Naive thymus-derived CD4-positive, alpha-beta T cell (primary cell): ENCODE measurements around the gene ZNF778. TPM values are rescaled to one million over a fixed set of nuclear protein-coding genes. Genes with fewer than 3 reads are reported as not detected.

Source experiments
- ATAC-seq: fragments of 150-1000 bp; cut with Tn5 transposase; 2 replicates; pipeline ENCODE4 v1.10.0; 2021; ENCODE audit warnings: mild to moderate bottlenecking, moderate library complexity
- CTCF ChIA-PET: fragments of 350-600 bp; sonication (Branson Sonifier 250); formaldehyde crosslinking; loops from one replicate; lab custom pipeline; 2021; ENCODE audit warnings: antibody characterized with exemption; lab: Charles Lee
- POLR2A ChIA-PET: fragments of 350-600 bp; sonication (Branson Sonifier 250); formaldehyde crosslinking; loops from one replicate; lab custom pipeline; 2021; ENCODE audit warnings: antibody characterized with exemption, inconsistent platforms; lab: Charles Lee
- DNase-seq, 9 donors: peaks; one replicate each; pipeline versions ENCODE4 v3.0.0 to v3.0.0-alpha.2; 2020 to 2022; ENCODE audit warnings: mixed read lengths in 1 of 9
- H3K27ac ChIP-seq: one replicate; pipeline ENCODE4 v1.7.0; 2013; ENCODE audit warnings: mild to moderate bottlenecking, low read depth, low read length, moderate library complexity
- H3K27me3 ChIP-seq, 2 donors: one replicate each; pipeline ENCODE4 v1.7.0; 2013; ENCODE audit warnings: low read length in 2 of 2, mild to moderate bottlenecking in 2 of 2, moderate library complexity in 2 of 2; ENCODE audit not compliant: control insufficient read depth in 2 of 2, insufficient read depth in 2 of 2
- H3K36me3 ChIP-seq, 3 experiments: 1 replicate in 2 of 3; 2 replicates in 1 of 3; pipeline ENCODE4 v1.7.0; 2013; ENCODE audit warnings: low read length in 3 of 3, mild to moderate bottlenecking in 3 of 3, moderate library complexity in 1 of 3; ENCODE audit not compliant: insufficient read depth in 3 of 3, control insufficient read depth in 2 of 3
- H3K4me1 ChIP-seq, 2 donors: one replicate each; pipeline ENCODE4 v1.7.0; 2013; ENCODE audit warnings: low read length in 2 of 2, mild to moderate bottlenecking in 2 of 2, moderate library complexity in 1 of 2; ENCODE audit not compliant: control insufficient read depth in 2 of 2, insufficient read depth in 2 of 2
- H3K4me3 ChIP-seq: 2 replicates; pipeline ENCODE4 v1.7.0; 2013; ENCODE audit warnings: mild to moderate bottlenecking, low read length
- H3K9me3 ChIP-seq, 3 experiments: 1 replicate in 2 of 3; 2 replicates in 1 of 3; pipeline ENCODE4 v1.7.0; 2013; ENCODE audit warnings: low read length in 3 of 3; ENCODE audit not compliant: control insufficient read depth in 2 of 3
- H3K27ac Mint-ChIP-seq, 9 donors: one replicate each; pipeline ENCODE4 v1.8.0; 2020 to 2022; ENCODE audit warnings: mixed read lengths in 9 of 9, mild to moderate bottlenecking in 8 of 9, moderate library complexity in 5 of 9, inconsistent platforms in 2 of 9
- H3K27me3 Mint-ChIP-seq, 5 donors: one replicate each; pipeline ENCODE4 v1.8.0; 2021 to 2022; ENCODE audit warnings: mixed read lengths in 5 of 5, mild to moderate bottlenecking in 1 of 5
- H3K36me3 Mint-ChIP-seq, 5 donors: one replicate each; pipeline ENCODE4 v1.8.0; 2020 to 2022; ENCODE audit warnings: mixed read lengths in 5 of 5, mild to moderate bottlenecking in 3 of 5, inconsistent platforms in 1 of 5
- H3K4me1 Mint-ChIP-seq, 7 donors: one replicate each; pipeline ENCODE4 v1.8.0; 2020 to 2022; ENCODE audit warnings: mixed read lengths in 7 of 7, mild to moderate bottlenecking in 3 of 7, inconsistent platforms in 1 of 7
- H3K4me3 Mint-ChIP-seq, 10 donors: one replicate each; pipeline ENCODE4 v1.8.0; 2020 to 2022; ENCODE audit warnings: mild to moderate bottlenecking in 10 of 10, mixed read lengths in 10 of 10, moderate library complexity in 6 of 10, inconsistent platforms in 2 of 10
- H3K9me3 Mint-ChIP-seq, 11 donors: one replicate each; pipeline ENCODE4 v1.8.0; 2020 to 2022; ENCODE audit warnings: mixed read lengths in 11 of 11, mild to moderate bottlenecking in 4 of 11, inconsistent platforms in 1 of 11, moderate library complexity in 1 of 11
- intact Hi-C, 2 donors: fragments of 100-400 bp; cut with micrococcal nuclease; formaldehyde crosslinking; loops; one replicate each; pipeline ENCODE4 v1.15.1; 2023
- polyA plus RNA-seq, 2 donors: library from polyadenylated mRNA; unstranded; fragments of 300-500 nt; fragmentation: Illumina TruSeq; gene quantifications; one replicate each; pipeline ENCODE4 v1.2.3, GENCODE V29; 2021
- total RNA-seq, 6 experiments: library from RNA in 5 of 6; stranded (reverse) in 5 of 6; gene quantifications; 1 replicate in 5 of 6; 2 replicates in 1 of 6; pipeline ENCODE4 v1.2.3 and lab custom pipeline; 2021 to 2026

ZNF778 gene
- total and polyA plus RNA-seq, 7 experiments from 2014 or later: 4.0 to 13.5 (median 6.5) TPM

- Mint-ChIP-seq H3K4me3 (peak overlapping the region; percentile 12 to 82 (median 74)), H3K9me3 (peaks cover 0 to 7% (median 2%) of the 10 kb centered on the region in 11 donors), H3K4me1 (peaks cover 0 to 22% (median 9%) of the 10 kb centered on the region in 7 donors), H3K27me3 (peaks cover 22 to 47% (median 41%) of the 10 kb centered on the region in 5 donors), H3K36me3 (peaks cover 0 to 6% (median 0%) of the 10 kb centered on the region in 5 donors), H3K27ac (no peak overlapping the region)
- Histone ChIP-seq H3K27ac (no peak overlapping the region), H3K4me1 (peaks cover 0 to 9% of the 10 kb centered on the region in 2 donors), H3K27me3 (peaks cover 0 to 4% of the 10 kb centered on the region in 2 donors), H3K9me3 (no peaks in the 10 kb centered on the region), H3K4me3 (no peak overlapping the region), H3K36me3 (no peaks in the 10 kb centered on the region)
- DNase-seq (peak; percentile 62 to 89 (median 76)), ATAC-seq (peak; percentile 94)
- ChIA-PET POLR2A (no interaction called here), CTCF (no interaction called here)
- intact Hi-C loops: loop anchor here (1.0 to 5.0 kb wide), 7 partner anchors 8 to 84 kb away; partner anchors contain the start of genes CDH15 (in 2 of the 2) and ZNF778 (in 1 of the 2)
Measured at GRCh38 chr16:89201439-89202377, 15.8 kb upstream of the ZNF778 start.

- Histone ChIP-seq H3K27ac (no peak overlapping the region), H3K27me3 (peaks cover 0 to 4% of the 10 kb centered on the region in 2 donors), H3K36me3 (no peaks in the 10 kb centered on the region), H3K4me1 (peaks cover 0 to 9% of the 10 kb centered on the region in 2 donors), H3K9me3 (no peaks in the 10 kb centered on the region), H3K4me3 (no peak overlapping the region)
- peak overlapping the region; percentile 39 to 82 (median 74) for H3K4me3 Mint-ChIP-seq
- no peak for ATAC-seq
- H3K4me1 Mint-ChIP-seq: peaks cover 0 to 22% (median 9%) of the 10 kb centered on the region in 7 donors
- intact Hi-C loops: loop anchor here in 1 of 2 donors (5.0 kb wide), 1 partner anchor 85 kb away; no protein-coding TSS in a partner anchor
- peak overlapping the region in 2 of 9 donors; percentile 25 to 56 for H3K27ac Mint-ChIP-seq
- H3K27me3 Mint-ChIP-seq: peaks cover 29 to 50% (median 42%) of the 10 kb centered on the region in 5 donors
- ChIA-PET CTCF (no interaction called here), POLR2A (interaction anchor here (0.6 kb wide), 1 partner anchor 17 kb away, joined by 3 read pairs; no protein-coding TSS in a partner anchor)
- H3K9me3 Mint-ChIP-seq: peaks cover 0 to 7% (median 2%) of the 10 kb centered on the region in 11 donors
- DNase-seq: no peak
- H3K36me3 Mint-ChIP-seq: peaks cover 0 to 6% (median 0%) of the 10 kb centered on the region in 5 donors
Measured at GRCh38 chr16:89202422-89203215, 14.9 kb upstream of the ZNF778 start.

GRCh38 chr16:89207993-89208392 lies 9.5 kb upstream of the ZNF778 start:
- CTCF ChIA-PET: no interaction called here
- peaks cover 28 to 40% (median 33%) of the 10 kb centered on the region in 5 donors for H3K27me3 Mint-ChIP-seq
- ATAC-seq: no peak

GRCh38 chr16:89209522-89210044 lies 7.9 kb upstream of the ZNF778 start:
- H3K27ac ChIP-seq: no peak overlapping the region
- ChIA-PET CTCF (interaction anchor here (0.5 kb wide), 1 partner anchor 392 kb away, joined by 3 read pairs; no protein-coding TSS in a partner anchor), POLR2A (no interaction called here)
- DNase-seq (no peak), ATAC-seq (no peak)
- intact Hi-C loops: no loop called here
- Mint-ChIP-seq H3K4me1 (peaks cover 0 to 5% (median 2%) of the 10 kb centered on the region in 7 donors), H3K4me3 (no peak overlapping the region), H3K9me3 (no peaks in the 10 kb centered on the region), H3K27me3 (peaks cover 12 to 24% (median 19%) of the 10 kb centered on the region in 5 donors), H3K36me3 (peaks cover 0 to 3% (median 0%) of the 10 kb centered on the region in 5 donors), H3K27ac (no peak overlapping the region)
- H3K4me3 ChIP-seq: no peak overlapping the region
- no peaks in the 10 kb centered on the region for H3K36me3 ChIP-seq
- no peaks in the 10 kb centered on the region for H3K4me1 ChIP-seq
- H3K27me3 ChIP-seq: no peaks in the 10 kb centered on the region
- H3K9me3 ChIP-seq: no peaks in the 10 kb centered on the region

More at GRCh38 chr16:89207993-89208392, 9.5 kb upstream of the ZNF778 start:
- intact Hi-C loops: no loop called here
- Mint-ChIP-seq H3K4me1 (peaks cover 0 to 4% (median 2%) of the 10 kb centered on the region in 7 donors), H3K9me3 (peaks cover 0 to 4% (median 0%) of the 10 kb centered on the region in 11 donors), H3K27ac (no peak overlapping the region), H3K36me3 (peaks cover 0 to 4% (median 3%) of the 10 kb centered on the region in 5 donors), H3K4me3 (no peak overlapping the region)
- Histone ChIP-seq H3K9me3 (no peaks in the 10 kb centered on the region), H3K27ac (no peak overlapping the region), H3K4me1 (no peaks in the 10 kb centered on the region), H3K27me3 (no peaks in the 10 kb centered on the region), H3K4me3 (no peak overlapping the region), H3K36me3 (no peaks in the 10 kb centered on the region)
- POLR2A ChIA-PET: no interaction called here
- DNase-seq: no peak

GRCh38 chr16:89210165-89210903 lies 7.2 kb upstream of the ZNF778 start:
- Mint-ChIP-seq H3K27ac (no peak overlapping the region), H3K4me1 (peaks cover 0 to 13% (median 8%) of the 10 kb centered on the region in 7 donors), H3K36me3 (peaks cover 0 to 3% (median 0%) of the 10 kb centered on the region in 5 donors), H3K4me3 (no peak overlapping the region), H3K27me3 (peaks cover 7 to 20% (median 16%) of the 10 kb centered on the region in 5 donors), H3K9me3 (no peaks in the 10 kb centered on the region)
- no peaks in the 10 kb centered on the region for H3K27me3 ChIP-seq
- H3K36me3 ChIP-seq: no peaks in the 10 kb centered on the region
- intact Hi-C loops: no loop called here
- ATAC-seq (no peak), DNase-seq (no peak)
- H3K9me3 ChIP-seq: no peaks in the 10 kb centered on the region
- H3K4me1 ChIP-seq: no peaks in the 10 kb centered on the region
- no peak overlapping the region for H3K27ac ChIP-seq
- no peak overlapping the region for H3K4me3 ChIP-seq
- ChIA-PET CTCF (interaction anchor here (0.6 to 1.3 kb wide), 3 partner anchors 12 to 473 kb away, joined by 3 to 4 read pairs (median 3); no protein-coding TSS in a partner anchor), POLR2A (no interaction called here)
